ENCODE measurements around the gene DPP3. TPM values are rescaled to one million over a fixed set of nuclear protein-coding genes. Genes with fewer than 3 reads are reported as not detected.

Gene DPP3
- 28.5 and 67.1 TPM in 2 replicates for total RNA-seq (ENCODE audit: low replicate concordance)

GRCh38 chr11:66480117-66480938 is at the start of gene DPP3:
Gene DPP3, plus strand, starts transcription at chr11:66480434. Its CDS starts 1,767 bp downstream, at chr11:66482201.

GRCh38 chr11:66438504-66439466 is 41.4 kb upstream of the DPP3 start, which contains the start of gene MRPL11:
Gene MRPL11, minus strand, starts transcription at chr11:66438848. Its CDS starts 94 bp downstream, at chr11:66438754.

GRCh38 chr11:66466225-66467033 is 13.8 kb upstream of the DPP3 start, which contains the start of gene PELI3:
Gene PELI3, plus strand, starts transcription at chr11:66466905. Its CDS starts 1,224 bp downstream, at chr11:66468129.

GRCh38 chr11:66510271-66510989 is 30.2 kb downstream of the DPP3 start, which contains the start of gene BBS1:
Gene BBS1, plus strand, starts transcription at chr11:66510635. Its CDS starts 25 bp downstream, at chr11:66510660.

GRCh38 chr11:66545701-66546367 is 65.6 kb downstream of the DPP3 start, which contains the start of gene ZDHHC24:
Gene ZDHHC24, minus strand, starts transcription at chr11:66546048. Its CDS starts 45 bp downstream, at chr11:66546003.

GRCh38 chr11:66546368-66546965 is 66.2 kb downstream of the DPP3 start, which contains the start of gene ACTN3:
Gene ACTN3, plus strand, starts transcription at chr11:66546903. Its CDS starts 35 bp downstream, at chr11:66546938.

Other genes with a start within 250 kb of the DPP3 start
- 16.4 TPM in 2 replicates for gene KLC2, start 222.7 kb upstream of the DPP3 start, total RNA-seq (ENCODE audit: low replicate concordance)
- gene RAB1B, start 211.8 kb upstream of the DPP3 start, total RNA-seq (ENCODE audit: low replicate concordance): 53.5 and 63.5 TPM in 2 replicates
- 0.45 TPM in 1 of 2 replicates, not detected in the other for gene CNIH2, start 202.3 kb upstream of the DPP3 start, total RNA-seq (ENCODE audit: low replicate concordance)
- gene YIF1A, start 191.3 kb upstream of the DPP3 start, total RNA-seq (ENCODE audit: low replicate concordance): 199 and 284 TPM in 2 replicates
- gene TMEM151A, start 188.5 kb upstream of the DPP3 start, total RNA-seq (ENCODE audit: low replicate concordance): 0.08 and 0.23 TPM in 2 replicates
- 2.6 and 108 TPM in 2 replicates for gene CD248, start 163.4 kb upstream of the DPP3 start, total RNA-seq (ENCODE audit: low replicate concordance)
- gene RIN1, start 144.0 kb upstream of the DPP3 start, total RNA-seq (ENCODE audit: low replicate concordance): 6.8 and 9.7 TPM in 2 replicates
- 45.7 and 53.4 TPM in 2 replicates for gene BRMS1, start 135.3 kb upstream of the DPP3 start, total RNA-seq (ENCODE audit: low replicate concordance)
- 23.0 and 36.9 TPM in 2 replicates for gene B4GAT1, start 132.8 kb upstream of the DPP3 start, total RNA-seq (ENCODE audit: low replicate concordance)
- gene SLC29A2, start 108.7 kb upstream of the DPP3 start, total RNA-seq (ENCODE audit: low replicate concordance): 0.08 TPM in 1 of 2 replicates, not detected in the other
- gene NPAS4, start 59.4 kb upstream of the DPP3 start, total RNA-seq (ENCODE audit: low replicate concordance): not detected in 2 replicates
- 20.7 and 38.6 TPM in 2 replicates for gene MRPL11, start 41.6 kb upstream of the DPP3 start, total RNA-seq (ENCODE audit: low replicate concordance)
- gene PELI3, start 13.5 kb upstream of the DPP3 start, total RNA-seq (ENCODE audit: low replicate concordance): 8.8 and 20.0 TPM in 2 replicates
- gene BBS1, start 30.2 kb downstream of the DPP3 start, total RNA-seq (ENCODE audit: low replicate concordance): 18.4 and 27.6 TPM in 2 replicates
- 6.8 and 9.9 TPM in 2 replicates for gene ZDHHC24, start 65.6 kb downstream of the DPP3 start, total RNA-seq (ENCODE audit: low replicate concordance)
- under 0.01 and 0.12 TPM in 2 replicates for gene ACTN3, start 66.5 kb downstream of the DPP3 start, total RNA-seq (ENCODE audit: low replicate concordance)
- gene CTSF, start 88.2 kb downstream of the DPP3 start, total RNA-seq (ENCODE audit: low replicate concordance): 11.3 and 50.3 TPM in 2 replicates
- gene CCDC87, start 112.6 kb downstream of the DPP3 start, total RNA-seq (ENCODE audit: low replicate concordance): 0.12 and 0.15 TPM in 2 replicates
- gene CCS, start 112.8 kb downstream of the DPP3 start, total RNA-seq (ENCODE audit: low replicate concordance): 51.4 and 62.0 TPM in 2 replicates
- gene RBM14, start 136.2 kb downstream of the DPP3 start, total RNA-seq (ENCODE audit: low replicate concordance): 18.3 and 25.0 TPM in 2 replicates
- 127 and 133 TPM in 2 replicates for gene RBM4, start 158.3 kb downstream of the DPP3 start, total RNA-seq (ENCODE audit: low replicate concordance)
- 19.8 and 35.5 TPM in 2 replicates for gene RBM4B, start 197.5 kb downstream of the DPP3 start, total RNA-seq (ENCODE audit: low replicate concordance)
- 0.94 and 9.2 TPM in 2 replicates for gene SPTBN2, start 248.8 kb downstream of the DPP3 start, total RNA-seq (ENCODE audit: low replicate concordance)